Peyer's patch (tissue), 4 donors: ENCODE measurements around the gene CENPT.

ENCODE experiments used
- CTCF ChIP-seq, 6 experiments: fragments of 450-650 bp in 4 of 6; fragments of 200-600 bp in 2 of 6; sonication (generic) in 1 of 6; IDR thresholded peaks; one replicate each; pipeline ENCODE4 v1.5.1; 2017 to 2019; ENCODE audit warnings: antibody characterized with exemption in 6 of 6, mild to moderate bottlenecking in 3 of 6, moderate library complexity in 1 of 6
- POLR2A ChIP-seq, 2 donors: fragments of 450-650 bp; IDR thresholded peaks; one replicate each; pipeline ENCODE4 v1.5.1; 2017; ENCODE audit warnings: antibody characterized with exemption in 2 of 2, mild to moderate bottlenecking in 2 of 2, moderate library complexity in 2 of 2

- TF ChIP-seq POLR2A (IDR thresholded peaks at IDR 0.05) (no peak), CTCF (IDR thresholded peaks at IDR 0.05) (no peak)
These were observed 46.3 kb downstream of the CENPT start for GRCh38 chr16:67801241-67801640.
